OCI-LY3 (cell line): Measurements from ENCODE around the gene SEC14L6.

Source experiments
- EZH2phosphoT487 ChIP-seq: fragments of 200-600 bp; shearing (Covaris generic); IDR thresholded peaks from 2 replicates; pipeline ENCODE4 v1.6.1; 2018; ENCODE audit warnings: antibody characterized with exemption, mixed run types, low read depth
- TF ChIP-seq, protein P1 (sequence below): fragments of 200-600, 300-600 bp; sonication (generic); IDR thresholded peaks from 2 replicates; pipeline ENCODE4 v1.5.1; 2014; ENCODE audit warnings: antibody characterized with exemption, low read length, low read depth

DNA sequence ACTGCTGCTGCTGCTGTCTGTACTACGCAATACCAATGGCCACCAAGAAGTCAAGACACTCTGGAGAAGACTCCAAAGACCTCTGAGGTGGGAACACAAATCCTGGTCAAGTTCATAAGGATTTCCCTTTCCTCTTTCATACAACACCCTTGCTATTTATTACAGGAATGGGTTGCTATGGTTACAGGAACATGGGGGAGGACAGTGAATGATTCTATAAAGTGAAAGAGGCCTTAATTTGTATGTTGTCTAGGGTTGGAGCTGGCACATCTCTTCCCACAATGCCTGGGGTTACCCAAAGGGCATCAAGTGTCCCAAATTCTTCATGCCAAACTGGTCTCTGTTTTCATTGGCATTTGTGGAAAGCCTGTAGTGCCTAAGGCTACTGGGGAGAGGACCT lies 63.4 kb downstream of the SEC14L6 start:
- TF ChIP-seq, protein P1, sequence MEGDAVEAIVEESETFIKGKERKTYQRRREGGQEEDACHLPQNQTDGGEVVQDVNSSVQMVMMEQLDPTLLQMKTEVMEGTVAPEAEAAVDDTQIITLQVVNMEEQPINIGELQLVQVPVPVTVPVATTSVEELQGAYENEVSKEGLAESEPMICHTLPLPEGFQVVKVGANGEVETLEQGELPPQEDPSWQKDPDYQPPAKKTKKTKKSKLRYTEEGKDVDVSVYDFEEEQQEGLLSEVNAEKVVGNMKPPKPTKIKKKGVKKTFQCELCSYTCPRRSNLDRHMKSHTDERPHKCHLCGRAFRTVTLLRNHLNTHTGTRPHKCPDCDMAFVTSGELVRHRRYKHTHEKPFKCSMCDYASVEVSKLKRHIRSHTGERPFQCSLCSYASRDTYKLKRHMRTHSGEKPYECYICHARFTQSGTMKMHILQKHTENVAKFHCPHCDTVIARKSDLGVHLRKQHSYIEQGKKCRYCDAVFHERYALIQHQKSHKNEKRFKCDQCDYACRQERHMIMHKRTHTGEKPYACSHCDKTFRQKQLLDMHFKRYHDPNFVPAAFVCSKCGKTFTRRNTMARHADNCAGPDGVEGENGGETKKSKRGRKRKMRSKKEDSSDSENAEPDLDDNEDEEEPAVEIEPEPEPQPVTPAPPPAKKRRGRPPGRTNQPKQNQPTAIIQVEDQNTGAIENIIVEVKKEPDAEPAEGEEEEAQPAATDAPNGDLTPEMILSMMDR: no peak
- no peak for TF ChIP-seq EZH2phosphoT487
